Spleen (tissue), 7 donors: ENCODE results near the gene C13orf42.

Experiments
- POLR2AphosphoS5 ChIP-seq, 3 donors: sonication (generic); formaldehyde crosslinking; IDR thresholded peaks; one replicate each; pipeline ENCODE4 v1.5.1; 2017; ENCODE audit warnings: antibody characterized with exemption in 3 of 3
- TF ChIP-seq, protein P1 (sequence below), 11 experiments: fragments of 200-600 bp in 7 of 11; fragments of 450-650 bp in 4 of 11; sonication (generic) in 4 of 11; IDR thresholded peaks in 8 of 11; conservative IDR thresholded peaks in 3 of 11; 1 replicate in 7 of 11; 2 replicates in 4 of 11; pipeline versions ENCODE4 v1.4.0 to v1.8.0; 2016 to 2021; ENCODE audit warnings: antibody characterized with exemption in 11 of 11, inconsistent platforms in 4 of 11, mild to moderate bottlenecking in 1 of 11
- donor health status: DM: no; HTN: no; CAD: no; lungs with moderate emphysema.
- donor health status: DM: no; HTN: no; CAD: no.
- donor health status: DM: no; HTN: no; CAD: no.

- TF ChIP-seq, protein P1, sequence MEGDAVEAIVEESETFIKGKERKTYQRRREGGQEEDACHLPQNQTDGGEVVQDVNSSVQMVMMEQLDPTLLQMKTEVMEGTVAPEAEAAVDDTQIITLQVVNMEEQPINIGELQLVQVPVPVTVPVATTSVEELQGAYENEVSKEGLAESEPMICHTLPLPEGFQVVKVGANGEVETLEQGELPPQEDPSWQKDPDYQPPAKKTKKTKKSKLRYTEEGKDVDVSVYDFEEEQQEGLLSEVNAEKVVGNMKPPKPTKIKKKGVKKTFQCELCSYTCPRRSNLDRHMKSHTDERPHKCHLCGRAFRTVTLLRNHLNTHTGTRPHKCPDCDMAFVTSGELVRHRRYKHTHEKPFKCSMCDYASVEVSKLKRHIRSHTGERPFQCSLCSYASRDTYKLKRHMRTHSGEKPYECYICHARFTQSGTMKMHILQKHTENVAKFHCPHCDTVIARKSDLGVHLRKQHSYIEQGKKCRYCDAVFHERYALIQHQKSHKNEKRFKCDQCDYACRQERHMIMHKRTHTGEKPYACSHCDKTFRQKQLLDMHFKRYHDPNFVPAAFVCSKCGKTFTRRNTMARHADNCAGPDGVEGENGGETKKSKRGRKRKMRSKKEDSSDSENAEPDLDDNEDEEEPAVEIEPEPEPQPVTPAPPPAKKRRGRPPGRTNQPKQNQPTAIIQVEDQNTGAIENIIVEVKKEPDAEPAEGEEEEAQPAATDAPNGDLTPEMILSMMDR (IDR thresholded peaks at IDR 0.05 in 8 of 11, conservative IDR thresholded peaks at IDR 0.05 in 3 of 11), result no peak
- TF ChIP-seq POLR2AphosphoS5 (IDR thresholded peaks at IDR 0.05), result no peak
Measured at GRCh38 chr13:51068501-51068900, 42.6 kb downstream of the C13orf42 start.
